GM19193 (cell line): ENCODE results near the gene GOT2.

Experiments used
- POLR2A ChIP-seq: IDR thresholded peaks from 4 replicates; pipeline ENCODE4 v1.6.1; 2011; ENCODE audit not compliant: insufficient read depth, insufficient read length; ENCODE audit errors: extremely low read depth

GOT2 gene

GRCh38 chr16:58733671-58734458, at the start of gene GOT2:
GOT2 (minus strand) TSS chr16:58734316; CDS start chr16:58734228, 88 bp downstream.
- peak; percentile 73 for TF ChIP-seq POLR2A

DNA sequence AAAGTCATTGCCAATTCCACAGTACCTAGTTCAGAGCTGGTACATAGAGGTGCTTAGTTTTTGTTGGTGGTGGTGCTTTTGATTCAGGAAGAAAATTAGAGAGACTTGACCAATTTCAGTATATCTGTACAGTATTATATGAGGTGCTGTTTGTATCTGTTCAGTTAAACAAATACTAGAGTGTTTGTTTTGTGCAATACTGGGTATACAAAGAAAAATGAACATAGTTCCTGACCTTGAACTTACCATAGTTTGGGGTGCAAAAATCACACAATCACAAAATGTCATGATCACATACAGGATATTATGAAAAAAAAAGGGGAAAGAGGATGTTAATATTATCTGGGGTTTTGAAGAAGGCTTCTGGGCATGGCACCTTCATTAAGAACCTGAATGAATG, 39.8 kb upstream of the GOT2 start:
- TF ChIP-seq POLR2A = no peak

- no peak for TF ChIP-seq POLR2A
Measured at GRCh38 chr16:58768145-58768544, 34.0 kb upstream of the GOT2 start.

- no peak for TF ChIP-seq POLR2A
Measured at GRCh38 chr16:58767581-58767980, 33.5 kb upstream of the GOT2 start.

GRCh38 chr16:58756650-58757332, 22.7 kb upstream of the GOT2 start:
- no peak for TF ChIP-seq POLR2A

- TF ChIP-seq POLR2A = no peak
Measured at GRCh38 chr16:58755989-58756649, 22.0 kb upstream of the GOT2 start.

GRCh38 chr16:58753711-58754134, 19.6 kb upstream of the GOT2 start:
- TF ChIP-seq POLR2A = no peak

GRCh38 chr16:58744497-58744896, 10.4 kb upstream of the GOT2 start:
- TF ChIP-seq POLR2A = no peak

- no peak for TF ChIP-seq POLR2A
Measured at GRCh38 chr16:58741976-58742375, 7.9 kb upstream of the GOT2 start.

GRCh38 chr16:58741166-58741565, 7.0 kb upstream of the GOT2 start:
- TF ChIP-seq POLR2A = no peak

DNA sequence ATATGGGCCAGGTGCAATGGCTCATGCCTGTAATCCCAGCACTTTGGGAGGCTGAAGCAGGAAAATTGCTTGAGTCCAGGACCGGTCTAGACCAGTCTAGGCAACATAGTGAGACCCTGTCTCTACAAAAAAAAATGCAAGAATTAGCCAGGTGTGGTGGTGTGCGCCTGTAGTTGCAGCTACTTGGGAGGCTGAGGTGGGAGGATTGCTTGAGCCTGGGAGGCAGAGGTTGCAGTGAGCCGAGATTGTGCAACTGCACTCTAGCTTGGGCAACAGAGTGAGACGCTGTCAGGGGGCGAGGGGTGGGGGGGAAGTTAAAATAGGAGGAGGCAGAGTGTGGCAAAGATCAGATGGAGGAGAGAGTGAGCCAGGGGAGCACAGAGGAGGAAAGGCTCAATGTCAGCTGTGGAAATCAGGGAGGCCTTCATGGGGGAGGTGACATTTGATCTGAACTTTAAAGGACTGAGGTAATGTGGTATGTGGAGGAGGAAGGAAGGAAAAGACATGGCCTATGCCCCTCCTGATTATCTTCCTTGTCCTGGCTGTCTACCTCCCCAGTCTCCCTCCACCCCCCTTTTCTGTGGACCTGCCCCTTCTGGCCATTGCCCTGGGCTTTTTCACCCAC, 4.7 kb upstream of the GOT2 start:
- no peak for TF ChIP-seq POLR2A

DNA sequence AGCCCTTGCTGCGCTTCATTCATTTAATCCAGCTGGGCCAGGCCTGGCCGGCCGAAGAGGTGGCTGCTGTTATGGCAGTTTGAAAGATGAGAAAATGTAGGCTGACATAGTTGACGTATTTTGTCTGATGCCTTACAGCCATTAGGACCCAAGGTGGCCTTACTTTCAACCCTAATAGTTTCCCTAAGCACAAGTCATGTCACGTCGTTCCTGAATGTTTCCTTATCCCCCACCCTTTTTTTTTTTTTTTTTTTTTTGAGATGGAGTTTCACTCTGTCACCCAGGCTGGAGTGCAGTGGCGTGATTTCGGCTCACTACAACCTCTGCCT, 307 bp upstream of the GOT2 start:
- no peak for TF ChIP-seq POLR2A

DNA sequence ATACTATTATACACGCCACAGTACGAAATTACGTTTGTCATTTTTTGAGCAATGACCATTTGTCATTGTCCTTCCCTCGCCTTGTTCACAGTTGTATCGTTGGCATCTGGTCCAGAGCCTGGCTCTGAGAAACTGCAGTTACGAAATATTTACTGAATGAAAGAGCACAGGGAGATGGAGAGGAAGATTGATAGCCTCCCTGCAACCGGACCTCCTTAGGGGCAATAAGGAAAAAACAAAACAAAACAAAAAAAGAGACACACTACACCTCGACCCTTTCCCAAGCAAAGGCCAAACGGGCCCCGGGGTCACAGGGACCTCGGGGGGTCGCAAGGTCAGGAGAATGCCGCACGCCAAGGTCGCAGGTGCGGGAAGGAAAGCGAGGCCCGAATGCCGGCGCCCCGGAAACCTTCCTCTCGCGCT, 857 bp downstream of the GOT2 start:
- no peak for TF ChIP-seq POLR2A

DNA sequence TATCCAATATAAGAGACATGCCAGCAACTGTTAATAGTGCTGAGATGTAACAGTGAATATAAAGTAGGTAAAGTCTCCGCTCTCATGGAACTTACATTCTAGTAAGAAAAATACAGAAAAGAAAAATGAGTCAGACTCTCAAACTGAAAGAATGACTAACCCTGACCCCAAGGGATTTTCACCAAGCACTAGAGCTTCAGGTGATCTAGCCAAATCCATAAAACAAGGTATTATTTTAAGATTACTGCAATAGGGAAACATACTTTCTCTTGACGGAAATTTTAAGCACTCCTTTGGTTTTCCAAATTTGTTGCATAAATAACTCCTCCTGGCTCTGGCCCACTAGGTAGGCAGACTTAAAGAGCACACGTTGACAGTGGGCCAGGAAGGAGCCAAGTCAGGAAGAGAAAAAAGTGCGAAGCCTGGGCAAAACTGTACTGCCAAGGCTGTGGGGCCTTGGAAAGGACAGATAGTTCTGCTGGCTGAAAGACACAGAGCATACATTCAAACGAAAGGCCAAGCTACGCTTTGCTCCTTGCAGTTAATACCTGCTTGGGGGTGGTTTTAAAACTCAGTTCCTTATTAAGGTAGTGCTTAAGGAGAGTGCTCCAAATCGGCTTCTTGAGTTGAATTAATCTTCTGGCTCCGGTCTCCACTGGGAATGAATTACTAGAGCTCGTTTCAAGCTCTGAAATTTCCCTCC, 1.4 kb downstream of the GOT2 start:
- no peak for TF ChIP-seq POLR2A

DNA sequence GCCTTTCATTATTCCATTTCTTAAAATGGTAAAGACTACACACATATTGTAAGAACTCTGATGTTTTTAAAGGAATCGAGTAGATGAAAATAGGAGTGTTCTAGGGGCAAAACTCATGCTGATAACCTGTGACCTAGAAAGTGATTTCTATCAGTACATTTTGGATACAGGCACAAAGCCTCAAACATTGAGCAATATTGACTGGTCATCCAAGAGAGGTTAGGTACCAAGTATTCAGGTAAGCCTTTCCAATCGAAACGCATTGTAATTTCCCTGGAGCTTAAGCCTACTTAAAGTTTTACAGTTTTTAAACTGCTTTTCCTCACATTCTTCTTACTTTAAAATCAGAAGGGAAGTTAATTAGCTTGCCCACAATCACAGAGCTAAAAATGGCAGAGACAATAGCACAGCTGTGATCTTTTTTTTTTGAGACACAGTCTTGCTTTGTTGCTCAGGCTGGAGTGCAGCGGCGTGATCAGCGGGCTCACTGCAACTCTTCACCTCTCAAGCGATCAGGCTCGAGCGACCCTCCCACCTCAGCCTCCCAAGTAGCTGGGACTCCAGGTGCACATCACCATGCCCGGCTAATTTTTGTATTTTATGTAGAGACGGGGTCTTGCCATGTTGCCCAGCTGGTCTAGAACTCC, 3.3 kb downstream of the GOT2 start:
- no peak for TF ChIP-seq POLR2A
